ENCODE measurements around the gene TRDN. TPM values are rescaled to one million over a fixed set of nuclear protein-coding genes. Genes with fewer than 3 reads are reported as not detected.

TRDN gene
- total and polyA plus RNA-seq, 3 experiments from 2014 or later, result not detected

DNA sequence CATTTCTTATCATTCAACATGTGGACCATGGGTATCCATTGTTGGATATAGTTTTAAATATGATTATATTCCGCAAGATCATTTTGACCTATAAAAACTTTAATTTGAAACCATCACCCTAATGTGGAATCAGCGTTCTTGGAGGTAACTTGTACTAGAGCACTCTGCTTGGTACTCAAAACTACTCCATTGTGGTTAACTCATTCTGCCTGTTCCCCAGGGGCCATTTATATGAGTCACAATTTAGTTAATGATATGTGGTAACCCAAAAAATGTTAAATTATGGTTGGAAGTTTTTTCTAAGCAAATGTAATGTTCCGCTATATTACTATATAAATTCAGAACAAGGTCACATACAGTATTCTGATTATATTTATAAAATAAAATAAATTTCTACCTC, 109.3 kb downstream of the TRDN start:
- Histone ChIP-seq H3K9me3 (ENCODE audit: low read length) (no peaks in the 10 kb centered on the region), H3K4me3 (ENCODE audit: low read length) (no peak overlapping the region), H3K27me3 (ENCODE audit: insufficient read depth, low read length, poor library complexity, severe bottlenecking) (no peaks in the 10 kb centered on the region), H3K4me1 (ENCODE audit: insufficient read depth, low read length) (no peaks in the 10 kb centered on the region), H3K27ac (ENCODE audit: low read depth, low read length) (no peak overlapping the region), H3K36me3 (ENCODE audit: insufficient read depth, low read length) (no peaks in the 10 kb centered on the region)
- ChIA-PET CTCF (no interaction called here), POLR2A (no interaction called here)
- no peaks in the 10 kb centered on the region for H3K27me3 Mint-ChIP-seq
- no peak overlapping the region for H3K4me3 Mint-ChIP-seq
- no peaks in the 10 kb centered on the region for H3K36me3 Mint-ChIP-seq
- DNase-seq, result no peak
- H3K9me3 Mint-ChIP-seq, result peaks cover 0 to 14% (median 3%) of the 10 kb centered on the region in 5 donors
- H3K27ac Mint-ChIP-seq, result no peak overlapping the region
- H3K4me1 Mint-ChIP-seq, result no peaks in the 10 kb centered on the region

DNA sequence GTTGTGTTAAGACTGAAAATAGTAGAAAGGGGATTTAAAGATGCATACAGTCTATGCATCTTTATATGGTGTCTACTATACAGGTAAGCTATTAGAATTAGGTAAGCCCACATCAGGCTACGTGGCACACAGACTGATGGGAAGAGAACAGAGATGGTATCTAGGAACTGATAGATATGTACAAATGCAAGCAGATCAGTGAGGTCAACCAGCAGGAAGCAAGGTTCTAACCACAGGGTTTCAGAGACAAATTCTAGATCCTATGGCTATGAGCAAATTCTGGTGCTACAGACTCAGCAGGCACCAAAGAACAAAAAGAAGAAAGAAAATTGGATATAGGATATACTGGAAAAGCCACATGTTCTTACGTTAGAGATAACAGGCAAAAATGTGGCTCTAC, 110.6 kb downstream of the TRDN start:
- no peaks in the 10 kb centered on the region for H3K27me3 ChIP-seq (ENCODE audit: insufficient read depth, low read length, poor library complexity, severe bottlenecking)
- Mint-ChIP-seq H3K4me3 (no peak overlapping the region), H3K4me1 (no peaks in the 10 kb centered on the region), H3K9me3 (peaks cover 0 to 20% (median 4%) of the 10 kb centered on the region in 5 donors), H3K27me3 (no peaks in the 10 kb centered on the region), H3K36me3 (no peaks in the 10 kb centered on the region), H3K27ac (no peak overlapping the region)
- CTCF ChIA-PET, result no interaction called here
- H3K27ac ChIP-seq (ENCODE audit: low read depth, low read length), result no peak overlapping the region
- POLR2A ChIA-PET, result no interaction called here
- no peaks in the 10 kb centered on the region for H3K9me3 ChIP-seq (ENCODE audit: low read length)
- no peaks in the 10 kb centered on the region for H3K4me1 ChIP-seq (ENCODE audit: insufficient read depth, low read length)
- no peak for DNase-seq
- no peak overlapping the region for H3K4me3 ChIP-seq (ENCODE audit: low read length)
- H3K36me3 ChIP-seq (ENCODE audit: insufficient read depth, low read length), result no peaks in the 10 kb centered on the region

DNA sequence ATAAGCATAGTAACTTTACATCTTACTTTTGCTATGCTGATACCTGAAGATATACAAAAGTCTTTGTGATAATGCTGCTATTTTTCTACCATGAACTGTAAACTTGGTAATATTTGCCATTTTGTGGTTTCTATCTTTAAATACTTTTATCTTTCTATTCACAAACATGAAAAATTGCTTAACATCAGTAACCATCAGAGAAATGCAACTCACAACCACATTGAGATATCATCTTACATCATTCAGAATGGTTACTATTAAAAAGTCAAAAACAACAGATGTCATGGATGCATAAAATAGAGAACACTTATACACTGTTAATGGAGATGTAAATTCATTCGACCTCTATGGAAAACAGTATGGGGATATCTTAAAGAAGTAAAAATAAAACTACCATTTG, 112.0 kb downstream of the TRDN start:
- Mint-ChIP-seq H3K36me3 (no peaks in the 10 kb centered on the region), H3K27ac (no peak overlapping the region), H3K4me3 (no peak overlapping the region), H3K9me3 (peaks cover 0 to 20% (median 4%) of the 10 kb centered on the region in 5 donors), H3K4me1 (no peaks in the 10 kb centered on the region), H3K27me3 (no peaks in the 10 kb centered on the region)
- Histone ChIP-seq H3K27ac (ENCODE audit: low read depth, low read length) (no peak overlapping the region), H3K4me1 (ENCODE audit: insufficient read depth, low read length) (no peaks in the 10 kb centered on the region), H3K9me3 (ENCODE audit: low read length) (no peaks in the 10 kb centered on the region), H3K36me3 (ENCODE audit: insufficient read depth, low read length) (no peaks in the 10 kb centered on the region), H3K27me3 (ENCODE audit: insufficient read depth, low read length, poor library complexity, severe bottlenecking) (no peaks in the 10 kb centered on the region), H3K4me3 (ENCODE audit: low read length) (no peak overlapping the region)
- DNase-seq, result no peak
- ChIA-PET CTCF (no interaction called here), POLR2A (no interaction called here)

DNA sequence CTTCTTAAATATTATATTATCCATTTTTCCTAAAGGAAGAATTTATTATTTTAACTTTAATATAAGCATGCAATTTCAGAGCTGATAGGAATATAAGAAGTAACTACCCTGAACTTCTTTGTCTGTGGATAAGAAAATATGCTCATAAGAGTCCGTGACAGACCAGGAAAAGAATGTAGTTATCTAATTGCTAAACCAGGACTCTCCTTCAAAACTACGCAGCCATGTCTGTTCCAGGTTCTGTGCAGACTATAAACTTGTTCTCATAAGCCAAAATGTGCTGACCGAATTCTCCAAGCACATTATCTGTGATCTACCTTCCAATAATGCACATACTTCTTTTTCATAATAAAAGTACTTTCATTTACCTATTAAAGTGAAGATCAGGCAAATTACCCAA, 116.5 kb downstream of the TRDN start:
- no peak overlapping the region for H3K27ac Mint-ChIP-seq

DNA sequence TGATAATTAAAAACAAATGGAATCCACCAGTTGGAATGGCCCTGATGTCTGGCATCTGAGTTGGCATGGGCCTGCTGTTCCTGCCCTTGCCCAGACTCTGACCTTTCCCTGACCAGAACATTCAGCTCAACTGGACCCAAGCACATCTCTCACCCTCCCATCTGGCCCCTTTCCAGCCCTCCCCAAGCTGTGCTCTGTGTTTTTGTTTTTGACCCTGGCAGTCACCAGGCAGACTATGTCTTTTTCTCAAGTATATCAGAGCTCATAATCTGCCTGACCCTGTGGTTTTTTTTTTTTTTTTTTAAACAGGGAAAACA, 117.6 kb downstream of the TRDN start:
- H3K4me3 Mint-ChIP-seq, result no peak overlapping the region
- peaks cover 5 to 20% (median 7%) of the 10 kb centered on the region in 5 donors for H3K9me3 Mint-ChIP-seq
- no peaks in the 10 kb centered on the region for H3K36me3 Mint-ChIP-seq
- H3K27ac ChIP-seq (ENCODE audit: low read depth, low read length), result no peak overlapping the region
- CTCF ChIA-PET, result no interaction called here
- no peak overlapping the region for H3K27ac Mint-ChIP-seq
- no peaks in the 10 kb centered on the region for H3K9me3 ChIP-seq (ENCODE audit: low read length)
- no peaks in the 10 kb centered on the region for H3K27me3 Mint-ChIP-seq
- DNase-seq, result no peak
- no peaks in the 10 kb centered on the region for H3K4me1 Mint-ChIP-seq
- H3K36me3 ChIP-seq (ENCODE audit: insufficient read depth, low read length), result no peaks in the 10 kb centered on the region
- H3K4me3 ChIP-seq (ENCODE audit: low read length), result no peak overlapping the region
- H3K4me1 ChIP-seq (ENCODE audit: insufficient read depth, low read length), result no peaks in the 10 kb centered on the region
- H3K27me3 ChIP-seq (ENCODE audit: insufficient read depth, low read length, poor library complexity, severe bottlenecking), result no peaks in the 10 kb centered on the region
- POLR2A ChIA-PET, result no interaction called here

More for the DNA sequence above, 116.5 kb downstream of the TRDN start:
- Mint-ChIP-seq H3K4me1 (no peaks in the 10 kb centered on the region), H3K36me3 (no peaks in the 10 kb centered on the region), H3K9me3 (peaks cover 5 to 20% (median 6%) of the 10 kb centered on the region in 5 donors), H3K4me3 (no peak overlapping the region), H3K27me3 (no peaks in the 10 kb centered on the region)
- POLR2A ChIA-PET, result no interaction called here
- Histone ChIP-seq H3K36me3 (ENCODE audit: insufficient read depth, low read length) (no peaks in the 10 kb centered on the region), H3K27ac (ENCODE audit: low read depth, low read length) (no peak overlapping the region), H3K4me1 (ENCODE audit: insufficient read depth, low read length) (no peaks in the 10 kb centered on the region), H3K9me3 (ENCODE audit: low read length) (no peaks in the 10 kb centered on the region), H3K4me3 (ENCODE audit: low read length) (no peak overlapping the region), H3K27me3 (ENCODE audit: insufficient read depth, low read length, poor library complexity, severe bottlenecking) (no peaks in the 10 kb centered on the region)
- no peak for DNase-seq
- CTCF ChIA-PET, result no interaction called here

DNA sequence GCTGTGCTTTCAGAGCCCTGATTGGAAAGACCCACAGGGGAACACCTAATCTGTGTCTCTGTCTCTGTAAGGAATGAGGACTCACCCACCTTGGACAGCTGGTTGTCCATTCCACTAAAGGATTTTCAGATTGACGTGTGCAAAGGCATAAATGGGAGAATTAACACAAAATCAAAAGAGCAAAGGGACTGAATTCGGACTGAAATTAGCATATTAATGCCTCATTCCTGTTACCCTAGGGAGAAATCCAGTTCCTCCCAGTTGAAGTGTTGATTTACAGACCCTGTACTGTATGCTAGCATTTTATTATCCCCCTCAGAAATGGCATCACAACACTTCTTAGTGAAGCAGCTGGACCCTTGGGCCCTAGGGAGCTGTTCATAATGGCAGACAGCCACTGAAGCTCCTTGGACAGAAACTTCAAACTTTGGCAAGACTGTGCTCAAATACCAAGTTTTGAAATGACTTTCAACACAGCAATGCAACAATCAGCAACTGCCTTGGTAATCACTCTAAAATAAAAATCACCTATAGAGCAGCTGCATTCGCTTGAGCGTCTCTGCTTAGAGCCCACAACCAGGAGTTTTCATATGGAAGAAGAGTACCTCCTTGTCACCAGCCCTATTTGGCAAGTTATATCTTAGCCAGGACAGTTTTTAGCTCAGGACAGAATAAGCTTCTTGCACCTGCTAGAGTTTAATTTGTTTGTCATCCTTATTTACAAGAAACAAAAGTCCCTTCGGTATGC, 118.1 kb downstream of the TRDN start:
- Mint-ChIP-seq H3K27ac (no peak overlapping the region), H3K4me1 (no peaks in the 10 kb centered on the region), H3K9me3 (peaks cover 5 to 20% (median 8%) of the 10 kb centered on the region in 5 donors), H3K36me3 (no peaks in the 10 kb centered on the region), H3K4me3 (no peak overlapping the region), H3K27me3 (no peaks in the 10 kb centered on the region)
- no peak for DNase-seq
- no peak overlapping the region for H3K27ac ChIP-seq (ENCODE audit: low read depth, low read length)
- no peak overlapping the region for H3K4me3 ChIP-seq (ENCODE audit: low read length)
- POLR2A ChIA-PET, result no interaction called here
- no peaks in the 10 kb centered on the region for H3K9me3 ChIP-seq (ENCODE audit: low read length)
- CTCF ChIA-PET, result no interaction called here
- H3K36me3 ChIP-seq (ENCODE audit: insufficient read depth, low read length), result no peaks in the 10 kb centered on the region
- H3K27me3 ChIP-seq (ENCODE audit: insufficient read depth, low read length, poor library complexity, severe bottlenecking), result no peaks in the 10 kb centered on the region
- no peaks in the 10 kb centered on the region for H3K4me1 ChIP-seq (ENCODE audit: insufficient read depth, low read length)

DNA sequence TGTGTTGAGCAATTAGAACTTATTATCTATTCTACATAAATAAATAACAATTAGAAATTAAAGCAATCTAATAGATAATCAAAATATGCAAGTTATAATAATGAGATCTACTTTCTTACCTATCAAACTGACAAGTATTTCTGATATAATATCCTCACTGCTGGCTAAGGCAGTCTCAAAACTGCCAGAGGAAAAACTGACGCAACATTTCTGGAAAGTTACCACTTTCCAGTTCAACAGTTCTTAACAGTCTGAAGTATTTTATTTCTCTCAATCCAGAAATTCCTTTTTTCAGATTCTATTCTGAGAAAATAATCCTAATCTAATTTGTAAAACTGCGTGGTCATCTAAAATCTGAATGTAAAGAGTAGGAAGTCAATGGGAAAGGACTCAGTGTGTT, 121.0 kb downstream of the TRDN start:
- no peak for DNase-seq
- H3K4me3 ChIP-seq (ENCODE audit: low read length), result no peak overlapping the region
- no peaks in the 10 kb centered on the region for H3K4me1 ChIP-seq (ENCODE audit: insufficient read depth, low read length)
- Mint-ChIP-seq H3K36me3 (no peaks in the 10 kb centered on the region), H3K9me3 (peaks cover 2 to 9% (median 6%) of the 10 kb centered on the region in 5 donors), H3K4me1 (no peaks in the 10 kb centered on the region), H3K4me3 (no peak overlapping the region), H3K27ac (no peak overlapping the region), H3K27me3 (no peaks in the 10 kb centered on the region)
- no peaks in the 10 kb centered on the region for H3K27me3 ChIP-seq (ENCODE audit: insufficient read depth, low read length, poor library complexity, severe bottlenecking)
- H3K27ac ChIP-seq (ENCODE audit: low read depth, low read length), result no peak overlapping the region
- H3K9me3 ChIP-seq (ENCODE audit: low read length), result no peaks in the 10 kb centered on the region
- no peaks in the 10 kb centered on the region for H3K36me3 ChIP-seq (ENCODE audit: insufficient read depth, low read length)
- ChIA-PET POLR2A (no interaction called here), CTCF (no interaction called here)

DNA sequence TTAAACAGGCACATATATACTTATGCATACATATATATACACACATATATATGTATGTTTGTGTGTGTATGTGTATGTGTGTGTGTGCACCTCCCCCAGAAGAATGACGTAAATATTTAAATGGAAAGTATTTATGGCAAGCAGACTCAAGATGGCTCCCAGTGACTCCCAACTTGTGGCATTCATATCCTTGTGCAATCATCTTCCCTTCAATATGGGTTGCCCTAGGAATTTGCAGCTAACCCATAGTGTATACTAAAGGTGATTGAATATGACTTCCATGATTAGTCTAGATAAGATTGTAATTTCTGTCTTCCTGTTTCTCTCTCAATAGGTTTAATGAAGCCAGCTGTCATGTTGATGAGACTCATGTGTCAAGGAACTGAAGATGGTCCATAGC, 127.6 kb downstream of the TRDN start:
- H3K4me3 Mint-ChIP-seq, result no peak overlapping the region
- no peaks in the 10 kb centered on the region for H3K36me3 ChIP-seq (ENCODE audit: insufficient read depth, low read length)
- H3K9me3 Mint-ChIP-seq, result peaks cover 0 to 11% (median 5%) of the 10 kb centered on the region in 5 donors
- H3K27ac Mint-ChIP-seq, result no peak overlapping the region
- DNase-seq, result no peak
- H3K27me3 ChIP-seq (ENCODE audit: insufficient read depth, low read length, poor library complexity, severe bottlenecking), result no peaks in the 10 kb centered on the region
- no peaks in the 10 kb centered on the region for H3K9me3 ChIP-seq (ENCODE audit: low read length)
- H3K27ac ChIP-seq (ENCODE audit: low read depth, low read length), result no peak overlapping the region
- POLR2A ChIA-PET, result no interaction called here
- no peak overlapping the region for H3K4me3 ChIP-seq (ENCODE audit: low read length)
- no peaks in the 10 kb centered on the region for H3K4me1 ChIP-seq (ENCODE audit: insufficient read depth, low read length)
- no peaks in the 10 kb centered on the region for H3K4me1 Mint-ChIP-seq
- H3K27me3 Mint-ChIP-seq, result no peaks in the 10 kb centered on the region
- no peaks in the 10 kb centered on the region for H3K36me3 Mint-ChIP-seq
- CTCF ChIA-PET, result no interaction called here

DNA sequence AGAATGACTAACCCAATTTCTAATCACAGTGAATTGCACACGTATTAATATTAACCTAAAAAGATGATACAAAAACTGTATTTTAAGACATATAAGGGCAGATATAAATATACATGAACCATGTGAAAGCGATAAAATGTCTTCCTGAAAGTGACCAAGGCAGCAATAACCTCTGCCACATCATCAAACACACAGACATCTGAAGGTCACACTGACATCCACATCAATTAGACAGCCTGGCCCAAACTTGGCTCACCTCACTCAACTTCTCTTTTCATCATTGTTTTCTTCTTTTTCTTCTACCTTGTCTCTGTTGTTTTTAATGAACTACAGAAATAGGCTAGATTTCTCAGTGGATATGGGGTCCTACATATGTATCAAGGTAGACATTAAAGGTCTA, 128.5 kb downstream of the TRDN start:
- Mint-ChIP-seq H3K9me3 (peaks cover 0 to 11% (median 4%) of the 10 kb centered on the region in 5 donors), H3K27me3 (no peaks in the 10 kb centered on the region), H3K4me3 (no peak overlapping the region), H3K36me3 (no peaks in the 10 kb centered on the region), H3K27ac (no peak overlapping the region), H3K4me1 (no peaks in the 10 kb centered on the region)
- H3K9me3 ChIP-seq (ENCODE audit: low read length), result no peaks in the 10 kb centered on the region
- no peaks in the 10 kb centered on the region for H3K4me1 ChIP-seq (ENCODE audit: insufficient read depth, low read length)
- no peaks in the 10 kb centered on the region for H3K36me3 ChIP-seq (ENCODE audit: insufficient read depth, low read length)
- CTCF ChIA-PET, result no interaction called here
- no peak overlapping the region for H3K4me3 ChIP-seq (ENCODE audit: low read length)
- DNase-seq, result no peak
- POLR2A ChIA-PET, result no interaction called here
- no peak overlapping the region for H3K27ac ChIP-seq (ENCODE audit: low read depth, low read length)
- no peaks in the 10 kb centered on the region for H3K27me3 ChIP-seq (ENCODE audit: insufficient read depth, low read length, poor library complexity, severe bottlenecking)

Data from CD8-positive, alpha-beta memory T cell (primary cell).